OCI-LY1 (cell line): Measurements from ENCODE around the gene KRT77.

Source experiments
- H2AFZ ChIP-seq: fragments of 200-600 bp; sonication (generic), shearing (Covaris generic); 2 replicates; pipeline ENCODE4 v1.6.0; 2014; ENCODE audit warnings: antibody characterized with exemption, mild to moderate bottlenecking, low read length
- H3F3A ChIP-seq: fragments of 200-600 bp; sonication (generic), shearing (Covaris generic); 2 replicates; pipeline ENCODE4 v1.6.0; 2014; ENCODE audit warnings: mild to moderate bottlenecking, antibody characterized with exemption, low read length, moderate library complexity; ENCODE audit not compliant: insufficient read depth
- H3K27ac ChIP-seq: fragments of 200-600 bp; sonication (generic); 2 replicates; pipeline ENCODE4 v1.5.1; 2014; ENCODE audit warnings: low read length, mixed run types, mild to moderate bottlenecking, low read depth; ENCODE audit not compliant: poor library complexity, severe bottlenecking
- H3K27me3 ChIP-seq: fragments of 200-600 bp; sonication (generic); 2 replicates; pipeline ENCODE4 v1.6.0; 2014; ENCODE audit warnings: antibody characterized with exemption, mild to moderate bottlenecking, low read length, moderate library complexity; ENCODE audit not compliant: insufficient read depth
- H3K36me3 ChIP-seq: fragments of 200-600 bp; sonication (generic); 2 replicates; pipeline ENCODE4 v1.6.1; 2014; ENCODE audit warnings: mild to moderate bottlenecking, antibody characterized with exemption, low read length, moderate library complexity, mixed read lengths; ENCODE audit not compliant: insufficient read depth
- H3K4me1 ChIP-seq: fragments of 200-600 bp; sonication (generic); 2 replicates; pipeline ENCODE4 v1.5.1; 2014; ENCODE audit warnings: mild to moderate bottlenecking, low read length, moderate library complexity; ENCODE audit not compliant: insufficient read depth, severe bottlenecking
- H3K4me2 ChIP-seq: fragments of 200-600 bp; sonication (generic), shearing (Covaris generic); 2 replicates; pipeline ENCODE4 v1.6.1; 2014; ENCODE audit warnings: low read length
- H3K4me3 ChIP-seq: fragments of 200-600 bp; sonication (generic); 2 replicates; pipeline ENCODE4 v1.5.1; 2014; ENCODE audit warnings: low read length, low read depth, mild to moderate bottlenecking, mixed read lengths; ENCODE audit not compliant: poor library complexity, severe bottlenecking
- H3K79me2 ChIP-seq: fragments of 200-600 bp; shearing (Covaris generic); 2 replicates; pipeline ENCODE4 v1.6.1; 2016; ENCODE audit warnings: mixed run types, low read length, mixed read lengths; ENCODE audit not compliant: insufficient read depth
- H3K9ac ChIP-seq: fragments of 200-600 bp; sonication (generic), shearing (Covaris generic); 2 replicates; pipeline ENCODE4 v1.6.1; 2014; ENCODE audit warnings: mild to moderate bottlenecking, low read length, mixed read lengths
- H3K9me2 ChIP-seq: fragments of 200-600 bp; sonication (generic), shearing (Covaris generic); 2 replicates; pipeline ENCODE4 v1.6.1; 2014; ENCODE audit warnings: low read depth, mild to moderate bottlenecking, low read length, mixed read lengths
- H3K9me3 ChIP-seq: fragments of 200-600 bp; shearing (Covaris generic); 2 replicates; pipeline ENCODE4 v1.6.1; 2014; ENCODE audit warnings: low read length, mixed read lengths
- H4K20me1 ChIP-seq: fragments of 200-600 bp; sonication (generic), shearing (Covaris generic); 2 replicates; pipeline ENCODE4 v1.6.0; 2016; ENCODE audit warnings: mild to moderate bottlenecking, low read length; ENCODE audit not compliant: insufficient read depth
- EZH2 ChIP-seq: fragments of 200-600 bp; sonication (generic), shearing (Covaris generic); IDR thresholded peaks from 2 replicates; pipeline ENCODE4 v1.8.0; 2017; ENCODE audit warnings: borderline replicate concordance, mixed run types, mild to moderate bottlenecking, antibody characterized with exemption, low read length, moderate library complexity, mixed read lengths
- TF ChIP-seq, protein P1 (sequence below): fragments of 200-600 bp; sonication (generic), shearing (Covaris generic); IDR thresholded peaks from 2 replicates; pipeline ENCODE4 v1.5.1; 2017; ENCODE audit warnings: mild to moderate bottlenecking, antibody characterized with exemption, low read length, moderate library complexity, mixed read lengths

The KRT77 gene

DNA sequence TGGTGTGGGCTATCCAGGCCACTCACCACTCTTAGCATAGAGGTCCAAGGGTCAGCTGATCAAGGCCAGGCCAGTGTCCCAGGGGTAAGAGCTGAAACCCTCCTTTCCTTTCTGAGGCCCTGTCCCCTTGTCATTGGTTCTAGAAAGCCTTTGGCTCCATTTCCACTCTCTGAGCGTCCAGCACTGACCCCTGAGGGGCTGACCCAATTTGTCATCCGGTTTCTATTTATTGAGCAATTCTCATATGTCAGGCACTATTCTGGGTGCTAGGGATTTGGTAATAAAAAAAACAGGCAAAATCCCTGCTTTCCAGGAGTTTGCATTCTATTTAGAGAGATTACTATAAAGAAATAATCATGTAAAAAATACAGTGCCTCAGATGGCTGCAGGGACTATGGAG is 3.4 kb downstream of the KRT77 start:
- Histone ChIP-seq H3K9me3 (no peaks in the 10 kb centered on the region), H2AFZ (no peak overlapping the region), H3K4me1 (no peaks in the 10 kb centered on the region), H3K27me3 (no peaks in the 10 kb centered on the region), H3K79me2 (no peaks in the 10 kb centered on the region), H3K4me2 (no peak overlapping the region), H3K27ac (no peak overlapping the region), H3K9me2 (no peaks in the 10 kb centered on the region), H3K4me3 (no peak overlapping the region), H4K20me1 (no peaks in the 10 kb centered on the region), H3K9ac (no peak overlapping the region), H3F3A (no peaks in the 10 kb centered on the region), H3K36me3 (no peaks in the 10 kb centered on the region)
- TF ChIP-seq, protein P1, sequence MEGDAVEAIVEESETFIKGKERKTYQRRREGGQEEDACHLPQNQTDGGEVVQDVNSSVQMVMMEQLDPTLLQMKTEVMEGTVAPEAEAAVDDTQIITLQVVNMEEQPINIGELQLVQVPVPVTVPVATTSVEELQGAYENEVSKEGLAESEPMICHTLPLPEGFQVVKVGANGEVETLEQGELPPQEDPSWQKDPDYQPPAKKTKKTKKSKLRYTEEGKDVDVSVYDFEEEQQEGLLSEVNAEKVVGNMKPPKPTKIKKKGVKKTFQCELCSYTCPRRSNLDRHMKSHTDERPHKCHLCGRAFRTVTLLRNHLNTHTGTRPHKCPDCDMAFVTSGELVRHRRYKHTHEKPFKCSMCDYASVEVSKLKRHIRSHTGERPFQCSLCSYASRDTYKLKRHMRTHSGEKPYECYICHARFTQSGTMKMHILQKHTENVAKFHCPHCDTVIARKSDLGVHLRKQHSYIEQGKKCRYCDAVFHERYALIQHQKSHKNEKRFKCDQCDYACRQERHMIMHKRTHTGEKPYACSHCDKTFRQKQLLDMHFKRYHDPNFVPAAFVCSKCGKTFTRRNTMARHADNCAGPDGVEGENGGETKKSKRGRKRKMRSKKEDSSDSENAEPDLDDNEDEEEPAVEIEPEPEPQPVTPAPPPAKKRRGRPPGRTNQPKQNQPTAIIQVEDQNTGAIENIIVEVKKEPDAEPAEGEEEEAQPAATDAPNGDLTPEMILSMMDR = no peak
- no peak for TF ChIP-seq EZH2

DNA sequence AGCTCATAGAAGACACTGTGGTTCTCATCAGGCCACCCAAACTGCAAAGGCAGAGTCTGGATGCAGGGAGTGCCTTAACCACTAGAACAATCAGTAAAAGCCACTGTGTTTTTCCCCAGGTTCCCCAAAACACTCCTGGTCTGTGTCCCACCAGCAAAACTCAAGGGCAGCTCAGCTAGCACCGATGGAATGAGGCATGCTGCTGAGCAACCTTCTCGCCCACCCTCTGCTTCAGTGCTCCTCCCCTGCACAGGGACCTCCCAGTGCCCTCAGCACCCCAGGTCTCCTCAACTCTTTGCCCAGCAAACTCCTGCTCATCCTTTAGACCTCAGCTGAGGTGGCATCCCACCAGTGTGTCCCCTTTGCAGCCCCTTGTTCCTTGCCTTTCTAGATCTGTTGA is 4.0 kb downstream of the KRT77 start:
- H3K27ac ChIP-seq = no peak overlapping the region
- H3K9me3 ChIP-seq = no peaks in the 10 kb centered on the region
- no peak overlapping the region for H3K9ac ChIP-seq
- no peaks in the 10 kb centered on the region for H3K27me3 ChIP-seq
- TF ChIP-seq, protein P1 = no peak
- no peak for TF ChIP-seq EZH2
- no peaks in the 10 kb centered on the region for H3F3A ChIP-seq
- no peaks in the 10 kb centered on the region for H3K4me1 ChIP-seq
- H3K9me2 ChIP-seq = no peaks in the 10 kb centered on the region
- no peak overlapping the region for H2AFZ ChIP-seq
- H3K79me2 ChIP-seq = no peaks in the 10 kb centered on the region
- H3K4me2 ChIP-seq = no peak overlapping the region
- no peak overlapping the region for H3K4me3 ChIP-seq
- H3K36me3 ChIP-seq = no peaks in the 10 kb centered on the region
- no peaks in the 10 kb centered on the region for H4K20me1 ChIP-seq

DNA sequence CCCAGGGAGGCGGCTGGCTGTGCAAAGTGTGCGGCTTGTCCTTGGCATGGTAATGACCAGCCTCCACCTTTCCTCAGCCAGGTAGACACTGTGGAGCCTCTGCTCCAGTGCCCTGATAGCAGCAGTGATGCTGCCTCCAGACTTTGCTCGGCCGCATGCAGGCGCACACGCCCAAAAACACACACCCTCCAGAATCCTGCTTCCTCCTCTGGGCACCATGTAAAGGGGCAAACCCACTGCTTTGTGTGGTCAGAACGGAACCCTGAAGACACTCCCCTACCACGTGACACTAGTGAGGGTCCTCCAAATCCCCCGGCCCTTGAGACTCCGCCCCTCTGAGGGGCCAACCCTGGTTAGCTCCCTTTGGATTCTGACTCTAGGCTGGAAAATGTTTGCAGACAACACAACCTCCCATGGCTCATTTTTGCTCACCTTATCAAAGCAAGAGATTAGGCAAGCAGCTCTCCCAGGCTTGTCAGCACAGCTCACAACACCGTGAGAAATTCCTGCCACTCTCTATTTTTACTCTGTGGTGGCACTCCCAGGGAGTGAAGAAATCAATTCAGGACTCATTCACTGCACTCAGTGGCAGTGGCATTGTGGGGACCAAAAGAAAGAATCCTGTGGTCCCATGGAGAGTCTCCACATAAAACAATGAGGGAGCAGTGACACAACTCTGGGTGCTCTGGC is 4.5 kb downstream of the KRT77 start:
- no peak overlapping the region for H2AFZ ChIP-seq
- H3K4me1 ChIP-seq = no peaks in the 10 kb centered on the region
- no peak overlapping the region for H3K9ac ChIP-seq
- no peak overlapping the region for H3K4me3 ChIP-seq
- no peak overlapping the region for H3K4me2 ChIP-seq
- no peaks in the 10 kb centered on the region for H3K9me2 ChIP-seq
- no peak for TF ChIP-seq EZH2
- TF ChIP-seq, protein P1 = no peak
- no peaks in the 10 kb centered on the region for H3K79me2 ChIP-seq
- no peaks in the 10 kb centered on the region for H3K9me3 ChIP-seq
- no peaks in the 10 kb centered on the region for H3K36me3 ChIP-seq
- H4K20me1 ChIP-seq = no peaks in the 10 kb centered on the region
- H3F3A ChIP-seq = no peaks in the 10 kb centered on the region
- H3K27ac ChIP-seq = no peak overlapping the region
- H3K27me3 ChIP-seq = no peaks in the 10 kb centered on the region
